SK-N-MC (cell line): ENCODE results near the gene ACTN1.

Experiments
- DNase-seq: peaks from one replicate; pipeline ENCODE4 v3.0.0-alpha.2; 2011; ENCODE audit warnings: low read depth, low spot score
- H3K27ac ChIP-seq: fragments of 200-600 bp; sonication (generic); 2 replicates; pipeline ENCODE4 v1.5.1; 2016; ENCODE audit warnings: mixed run types
- H3K36me3 ChIP-seq: fragments of 200-600 bp; sonication (generic); 2 replicates; pipeline ENCODE4 v1.6.1; 2017; ENCODE audit warnings: antibody characterized with exemption, low read length, mixed read lengths; ENCODE audit not compliant: insufficient read depth
- H3K4me3 ChIP-seq: fragments of 200-600 bp; sonication (generic); 2 replicates; pipeline ENCODE4 v1.5.1; 2016
- H3K9ac ChIP-seq: fragments of 200-600 bp; sonication (generic); 2 replicates; pipeline ENCODE4 v1.8.0; 2017; ENCODE audit warnings: mixed run types, mixed read lengths; ENCODE audit not compliant: insufficient read length
- H3K9me3 ChIP-seq: fragments of 200-600 bp; sonication (generic); 2 replicates; pipeline ENCODE4 v1.6.1; 2017; ENCODE audit warnings: low read depth, mild to moderate bottlenecking, antibody characterized with exemption, low read length, moderate library complexity, mixed read lengths
- EZH2 ChIP-seq: fragments of 200-600 bp; sonication (generic); IDR thresholded peaks from one replicate; pipeline ENCODE4 v1.6.1; 2017; ENCODE audit warnings: antibody characterized with exemption
- FOXP2 ChIP-seq: optimal IDR thresholded peaks from 2 replicates; pipeline ENCODE3; 2011; ENCODE audit warnings: mild to moderate bottlenecking, moderate library complexity; ENCODE audit not compliant: insufficient read depth; ENCODE audit errors: extremely low read length, control extremely low read depth
- POLR2AphosphoS5 ChIP-seq: IDR thresholded peaks from 2 replicates; pipeline ENCODE4 v1.6.1; 2012; ENCODE audit warnings: mild to moderate bottlenecking, low read depth, low read length, borderline replicate concordance

ACTN1 gene

DNA sequence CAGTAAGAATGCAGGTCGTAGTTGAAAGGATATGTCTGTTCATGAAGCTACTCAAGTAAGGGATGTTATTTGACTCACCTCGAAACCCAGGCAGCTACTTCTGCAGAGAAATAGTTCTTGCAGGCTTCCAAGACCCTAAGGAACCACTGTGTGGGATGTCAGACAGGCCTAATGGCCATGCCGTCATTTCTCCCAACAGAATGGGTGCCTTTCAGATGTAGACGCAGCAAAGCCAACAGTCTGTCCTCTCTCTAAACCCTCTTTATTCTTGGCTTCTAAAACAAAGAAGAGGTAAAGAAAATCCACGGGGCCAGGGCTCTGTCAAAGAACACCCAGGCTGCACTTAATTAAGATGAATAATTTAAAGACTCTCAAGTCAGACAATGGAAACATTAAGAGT, 19.0 kb upstream of the ACTN1 start:
- Histone ChIP-seq H3K9me3 (no peaks in the 10 kb centered on the region), H3K36me3 (no peaks in the 10 kb centered on the region), H3K9ac (no peak overlapping the region), H3K4me3 (no peak overlapping the region), H3K27ac (no peak overlapping the region)
- TF ChIP-seq POLR2AphosphoS5 (no peak), FOXP2 (no peak), EZH2 (no peak)
- DNase-seq, result no peak

DNA sequence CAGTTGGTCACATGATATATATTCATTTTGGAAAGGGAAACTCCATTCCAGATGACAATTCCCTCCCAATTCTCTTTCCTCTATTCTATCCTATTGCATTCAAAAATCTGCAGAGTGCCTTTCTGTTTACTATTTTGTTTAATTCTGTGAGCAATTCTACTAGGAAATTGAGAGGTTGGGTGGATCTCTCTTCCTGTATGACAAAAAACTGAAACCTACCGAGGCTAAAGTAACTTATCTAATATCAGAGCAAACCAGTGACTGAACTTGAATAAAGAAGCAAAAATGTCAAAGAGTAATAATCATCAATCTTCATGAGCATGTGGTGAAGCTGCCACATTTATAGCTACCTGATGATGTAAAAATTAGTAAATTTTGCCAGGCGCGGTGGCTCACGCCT, 16.6 kb upstream of the ACTN1 start:
- TF ChIP-seq POLR2AphosphoS5 (no peak), EZH2 (no peak), FOXP2 (no peak)
- no peak for DNase-seq
- H3K27ac ChIP-seq, result no peak overlapping the region
- H3K36me3 ChIP-seq, result no peaks in the 10 kb centered on the region
- H3K4me3 ChIP-seq, result no peak overlapping the region
- H3K9ac ChIP-seq, result no peak overlapping the region
- H3K9me3 ChIP-seq, result no peaks in the 10 kb centered on the region

- Histone ChIP-seq H3K9me3 (no peaks in the 10 kb centered on the region), H3K27ac (no peak overlapping the region), H3K36me3 (no peaks in the 10 kb centered on the region), H3K9ac (no peak overlapping the region), H3K4me3 (no peak overlapping the region)
- DNase-seq, result no peak
- TF ChIP-seq POLR2AphosphoS5 (no peak), EZH2 (no peak), FOXP2 (no peak)
Measured at GRCh38 chr14:68994056-68994455, 15.0 kb upstream of the ACTN1 start.

- H3K4me3 ChIP-seq, result no peak overlapping the region
- H3K27ac ChIP-seq, result no peak overlapping the region
- DNase-seq, result no peak
- H3K36me3 ChIP-seq, result no peaks in the 10 kb centered on the region
- H3K9ac ChIP-seq, result no peak overlapping the region
- no peaks in the 10 kb centered on the region for H3K9me3 ChIP-seq
- no peak for TF ChIP-seq EZH2
- no peak for TF ChIP-seq POLR2AphosphoS5
- no peak for TF ChIP-seq FOXP2
Measured at GRCh38 chr14:68987653-68988036, 8.5 kb upstream of the ACTN1 start.

DNA sequence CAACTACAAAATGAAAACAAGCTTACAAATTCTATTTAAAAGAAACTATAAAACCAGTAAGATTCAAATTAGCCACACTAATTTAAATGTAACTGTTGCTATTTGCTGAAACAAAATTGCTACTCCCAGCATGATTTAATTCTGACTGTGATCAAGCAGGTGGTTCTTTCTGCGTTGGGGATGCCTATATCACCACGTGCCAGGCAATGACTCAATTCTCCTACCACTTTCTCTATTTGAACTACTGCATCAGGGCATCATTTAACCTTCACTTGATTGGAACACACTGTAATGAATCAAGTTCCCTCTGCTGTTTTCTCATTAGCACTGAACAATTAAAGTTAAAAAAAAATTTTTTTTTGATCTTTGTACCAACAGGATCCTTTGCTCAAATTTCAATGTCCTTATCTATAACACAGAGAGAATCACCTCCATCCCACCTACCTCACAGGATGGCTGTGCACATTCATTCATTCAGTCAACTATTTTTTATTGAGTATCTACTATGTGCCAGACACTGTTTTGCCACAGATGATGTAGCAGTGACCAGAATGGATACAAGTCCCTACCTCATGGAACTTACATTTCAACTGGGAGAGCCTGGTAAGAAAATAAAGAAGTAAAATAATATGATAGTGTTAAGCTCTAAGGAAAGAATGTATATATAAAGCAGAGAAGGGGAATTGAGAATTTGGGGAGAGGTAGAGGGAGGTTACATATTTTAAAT, 8.0 kb upstream of the ACTN1 start:
- Histone ChIP-seq H3K9me3 (no peaks in the 10 kb centered on the region), H3K27ac (no peak overlapping the region), H3K4me3 (no peak overlapping the region), H3K9ac (no peak overlapping the region), H3K36me3 (no peaks in the 10 kb centered on the region)
- DNase-seq, result no peak
- TF ChIP-seq FOXP2 (no peak), EZH2 (no peak), POLR2AphosphoS5 (no peak)

- no peak overlapping the region for H3K4me3 ChIP-seq
- no peaks in the 10 kb centered on the region for H3K36me3 ChIP-seq
- no peak for DNase-seq
- H3K9ac ChIP-seq, result no peak overlapping the region
- no peaks in the 10 kb centered on the region for H3K9me3 ChIP-seq
- H3K27ac ChIP-seq, result no peak overlapping the region
- TF ChIP-seq POLR2AphosphoS5 (no peak), FOXP2 (no peak), EZH2 (no peak)
Measured at GRCh38 chr14:68986225-68986624, 7.1 kb upstream of the ACTN1 start.

GRCh38 chr14:68984686-68985085, 5.6 kb upstream of the ACTN1 start:
- TF ChIP-seq POLR2AphosphoS5 (no peak), EZH2 (no peak), FOXP2 (no peak)
- Histone ChIP-seq H3K4me3 (no peak overlapping the region), H3K9me3 (no peaks in the 10 kb centered on the region), H3K9ac (no peak overlapping the region), H3K36me3 (no peaks in the 10 kb centered on the region), H3K27ac (no peak overlapping the region)
- DNase-seq, result no peak

- Histone ChIP-seq H3K9me3 (no peaks in the 10 kb centered on the region), H3K9ac (no peak overlapping the region), H3K27ac (no peak overlapping the region), H3K4me3 (no peak overlapping the region), H3K36me3 (no peaks in the 10 kb centered on the region)
- TF ChIP-seq FOXP2, result no peak
- no peak for DNase-seq
Measured at GRCh38 chr14:68983191-68983590, 4.1 kb upstream of the ACTN1 start.

DNA sequence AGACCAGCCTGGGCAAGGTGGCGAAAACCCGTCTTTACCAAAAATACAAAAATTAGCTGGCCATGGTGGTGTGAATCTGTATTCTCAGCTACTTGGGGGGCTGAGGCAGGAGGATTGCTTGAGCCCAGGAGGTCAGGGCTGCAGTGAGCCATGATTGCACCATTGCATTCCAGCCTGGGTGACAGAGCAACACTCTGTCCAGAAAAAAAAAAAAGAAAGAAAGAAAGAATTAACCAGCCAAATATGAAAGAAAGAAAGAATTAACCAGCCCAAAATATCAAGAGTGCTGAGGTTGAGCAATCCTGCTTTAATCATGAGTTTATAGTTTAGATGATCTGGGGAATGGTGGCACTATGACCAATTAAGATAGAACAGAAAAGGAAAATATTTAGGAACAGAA, 3.5 kb upstream of the ACTN1 start:
- Histone ChIP-seq H3K27ac (no peak overlapping the region), H3K36me3 (no peaks in the 10 kb centered on the region), H3K9ac (no peak overlapping the region), H3K9me3 (no peaks in the 10 kb centered on the region), H3K4me3 (no peak overlapping the region)
- no peak for DNase-seq
- TF ChIP-seq EZH2 (no peak), POLR2AphosphoS5 (no peak), FOXP2 (no peak)
